Stimulated activated CD4-positive, alpha-beta T cell treated with anti-CD3 and anti-CD28 coated beads, Interleukin-4, amount 100 ng/mL, for 24 hours (primary cell): ENCODE measurements around the gene CDADC1.
A peak's percentile ranks its signal among the peaks of the same experiment; 100 is the strongest.

Source experiments
- DNase-seq: peaks from one replicate; pipeline ENCODE4 v3.0.0-alpha.2; 2020

CDADC1 gene

GRCh38 chr13:49297338-49297737, 49.6 kb downstream of the CDADC1 start:
- DNase-seq: no peak

DNA sequence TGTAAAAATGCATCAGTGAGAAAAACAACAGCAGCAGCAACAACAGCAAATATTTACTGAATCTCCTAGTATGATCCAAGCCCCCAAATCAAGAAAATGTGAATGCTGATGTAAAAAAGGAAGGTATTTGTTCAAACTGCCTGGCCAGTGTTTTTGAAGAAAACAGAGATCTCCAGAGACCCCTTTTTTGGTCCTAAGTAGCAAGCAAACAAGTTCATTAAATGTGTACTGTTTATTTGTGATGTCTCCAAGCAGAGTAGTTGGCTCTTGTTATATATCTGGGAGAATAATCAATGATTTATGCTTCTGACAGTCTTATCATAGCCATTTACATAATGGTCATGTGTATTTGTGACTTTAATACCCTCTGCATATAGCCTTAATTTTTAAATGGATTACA, 50.7 kb downstream of the CDADC1 start:
- no peak for DNase-seq

DNA sequence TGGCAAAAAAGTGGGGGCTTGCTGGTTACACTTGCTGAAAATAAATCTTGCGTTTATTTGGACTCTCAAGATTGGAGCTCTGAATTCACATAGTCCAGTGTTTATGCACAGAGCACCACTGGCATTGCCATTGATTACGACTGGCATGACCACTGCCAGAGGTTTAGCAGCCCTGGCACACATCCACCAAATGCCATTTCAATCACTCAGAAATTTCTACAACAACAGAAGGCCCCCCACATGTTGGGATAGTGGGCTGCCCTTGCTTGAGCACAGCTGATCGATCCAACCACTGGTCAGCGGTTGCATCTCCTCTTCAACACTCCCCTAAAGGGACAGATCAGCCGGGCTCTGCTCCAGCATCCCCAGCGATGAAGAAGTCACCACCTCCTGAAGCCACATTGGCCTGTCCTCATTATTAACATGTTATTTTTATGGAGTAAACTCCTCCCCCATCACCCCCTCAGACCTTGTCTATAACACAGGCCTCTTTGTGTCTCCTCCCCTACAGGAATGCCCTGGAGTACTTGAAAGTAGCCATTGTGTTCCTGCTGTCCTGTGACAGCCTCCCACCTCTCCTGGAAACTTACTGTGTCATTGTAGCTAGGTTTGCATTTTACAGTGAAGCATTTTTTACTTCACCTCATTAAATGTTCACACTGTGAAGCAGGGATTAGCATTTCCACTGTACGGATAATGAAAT, 51.3 kb downstream of the CDADC1 start:
- no peak for DNase-seq

DNA sequence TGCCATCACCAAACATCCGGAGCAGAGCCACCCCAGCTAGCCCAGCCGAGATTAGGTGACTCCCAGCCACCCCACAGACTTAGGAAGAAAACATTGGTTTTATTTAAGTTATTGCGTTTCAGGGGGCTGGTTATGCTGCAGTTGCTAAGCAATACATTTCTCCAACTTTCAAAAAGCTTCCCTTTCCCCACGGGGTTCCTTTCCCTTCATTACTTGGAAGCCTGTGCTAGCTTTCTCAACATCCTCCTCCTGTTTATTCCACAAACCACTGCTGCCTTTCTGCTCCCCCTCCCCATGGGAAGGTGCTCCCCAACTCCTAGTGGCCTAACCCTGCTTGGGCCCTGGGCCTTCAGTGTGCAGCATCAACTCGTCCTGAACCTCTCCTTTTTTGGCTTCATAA, 52.6 kb downstream of the CDADC1 start:
- no peak for DNase-seq

GRCh38 chr13:49300739-49301589, 53.2 kb downstream of the CDADC1 start:
- DNase-seq: peak; percentile 72

DNA sequence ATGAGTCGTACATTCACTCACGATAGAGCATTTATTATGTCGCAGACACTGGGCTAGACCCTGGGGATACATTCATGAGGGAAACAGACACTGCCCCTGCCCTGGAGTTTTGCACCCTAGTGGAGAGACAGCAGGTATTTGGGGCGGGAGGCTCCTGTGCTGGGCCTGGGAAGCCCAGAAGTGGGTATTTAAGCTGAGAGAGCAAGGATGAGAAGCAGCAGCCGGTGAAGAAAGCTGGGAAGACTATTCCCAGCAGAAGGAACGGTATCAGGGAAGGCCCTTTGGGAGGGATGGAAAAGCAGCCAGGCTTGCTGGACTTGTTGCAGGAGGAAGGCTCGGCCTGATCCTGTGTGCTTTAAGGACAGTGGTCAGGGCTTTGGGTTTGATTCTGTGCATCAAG, 54.5 kb downstream of the CDADC1 start:
- DNase-seq: no peak

GRCh38 chr13:49302817-49303216, 55.1 kb downstream of the CDADC1 start:
- DNase-seq: no peak

DNA sequence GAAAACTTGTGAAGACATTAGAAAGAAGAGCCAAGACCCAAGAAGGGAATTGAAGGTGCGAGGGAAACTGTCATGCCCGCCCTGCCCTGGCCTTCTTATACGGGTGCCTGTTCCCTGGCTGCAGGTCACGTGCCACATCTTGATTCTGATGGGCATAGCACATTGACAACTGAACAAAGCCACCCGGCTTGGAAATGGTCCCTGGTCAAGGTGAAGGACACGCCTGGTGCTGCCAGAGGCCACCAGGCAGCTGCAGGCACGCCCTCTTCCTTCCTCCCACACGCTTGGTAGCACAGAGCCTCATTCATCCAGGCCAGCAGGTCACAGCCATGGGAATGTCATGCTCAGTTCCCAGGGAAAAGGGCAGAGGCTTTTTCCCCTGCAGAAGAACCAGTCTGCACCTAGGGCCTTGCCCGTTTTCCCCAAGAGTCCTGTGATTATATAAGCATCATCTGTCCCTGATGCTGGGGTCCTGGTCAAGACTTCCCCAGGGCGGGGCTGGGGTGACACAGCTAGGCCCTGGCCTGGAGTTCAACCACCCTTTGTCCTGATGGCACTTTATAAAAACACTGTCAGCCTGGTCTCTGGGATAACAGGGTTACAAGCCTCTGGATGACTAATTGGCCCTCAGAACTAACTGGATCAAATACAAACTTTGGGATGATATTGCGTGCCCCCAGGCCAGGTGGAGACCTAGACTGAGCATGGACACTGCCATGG, 56.0 kb downstream of the CDADC1 start:
- no peak for DNase-seq

DNA sequence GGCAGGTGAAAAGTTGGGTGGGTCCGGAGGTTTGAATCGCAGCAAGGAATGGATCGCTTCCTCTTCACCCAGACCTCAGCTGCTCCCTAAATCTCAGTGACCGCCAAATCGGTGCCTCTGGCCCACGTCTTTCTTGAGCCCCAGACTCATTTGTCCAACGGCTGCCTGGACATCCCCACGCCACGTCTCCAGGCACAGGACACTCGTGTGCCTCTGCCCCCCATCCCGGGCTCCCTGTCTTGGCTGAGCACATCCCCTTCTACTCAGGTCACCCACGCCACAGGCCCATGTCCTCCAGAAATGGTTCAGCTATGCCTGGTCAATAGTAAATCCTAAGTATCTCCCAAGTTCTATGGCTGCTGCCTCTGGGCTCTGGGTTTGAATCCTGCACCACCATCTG, 56.6 kb downstream of the CDADC1 start:
- no peak for DNase-seq

- DNase-seq: no peak
These were observed 57.3 kb downstream of the CDADC1 start for GRCh38 chr13:49304763-49305700.

- DNase-seq: no peak
These were observed 58.2 kb downstream of the CDADC1 start for GRCh38 chr13:49305792-49306425.

- DNase-seq: no peak
These were observed 59.6 kb downstream of the CDADC1 start for GRCh38 chr13:49307365-49307764.

- no peak for DNase-seq
These were observed 60.6 kb downstream of the CDADC1 start for GRCh38 chr13:49308097-49308875.

GRCh38 chr13:49308921-49309408, 61.2 kb downstream of the CDADC1 start:
- no peak for DNase-seq

GRCh38 chr13:49310251-49310650, 62.5 kb downstream of the CDADC1 start:
- DNase-seq: no peak

DNA sequence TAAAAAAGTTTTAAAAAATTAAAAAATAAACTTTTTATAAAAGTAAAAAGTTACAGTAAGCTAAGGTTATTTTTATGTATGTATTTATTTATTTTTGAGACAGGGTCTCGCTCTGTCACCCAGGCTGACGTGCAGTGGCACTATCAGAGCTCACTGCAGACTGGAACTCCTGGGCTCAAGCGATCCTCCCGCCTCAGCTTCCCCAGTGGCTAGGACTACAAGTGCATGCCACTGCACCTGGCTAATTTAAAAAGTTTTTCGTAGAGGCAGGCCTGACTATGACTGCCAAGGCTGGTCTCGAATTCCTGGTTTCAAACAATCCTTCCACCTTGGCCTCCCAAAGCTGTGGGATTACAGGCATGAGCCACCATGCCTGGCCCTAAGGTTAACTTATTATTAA, 64.1 kb downstream of the CDADC1 start:
- DNase-seq: no peak

GRCh38 chr13:49314344-49314882, 66.7 kb downstream of the CDADC1 start:
- no peak for DNase-seq

- DNase-seq: no peak
These were observed 67.4 kb downstream of the CDADC1 start for GRCh38 chr13:49315036-49315565.

DNA sequence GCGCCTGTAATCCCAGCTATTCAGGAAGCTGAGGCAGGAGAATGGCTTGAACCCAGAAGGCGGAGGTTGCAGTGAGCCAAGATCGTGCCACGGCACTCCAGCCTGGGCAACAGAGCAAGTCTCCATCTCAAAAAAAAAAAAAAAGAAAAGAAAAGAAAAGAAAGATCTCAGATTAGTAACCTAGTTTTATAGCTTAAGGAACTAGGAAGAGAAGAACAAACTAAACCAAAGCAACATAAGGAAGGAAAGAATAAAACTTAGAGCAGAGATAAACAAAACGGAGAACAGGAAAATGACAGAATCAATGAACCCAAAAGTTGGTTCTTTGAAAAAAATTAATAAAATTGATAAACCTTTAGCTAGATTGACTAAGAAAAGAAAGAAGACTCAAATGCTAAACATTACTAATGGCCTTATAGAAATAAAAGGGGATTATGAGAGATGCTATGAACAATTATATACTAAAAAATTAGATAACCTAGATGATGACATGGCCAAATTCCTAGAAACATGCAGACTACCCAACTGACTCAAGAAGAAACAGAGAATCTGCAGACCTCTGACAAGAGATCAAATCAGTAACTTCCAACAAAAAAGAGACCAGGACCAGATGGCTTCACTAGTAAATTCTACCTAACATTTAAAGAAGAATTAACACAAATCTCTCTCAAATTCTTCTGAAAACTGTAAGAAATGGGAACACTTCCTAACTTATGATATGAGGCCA, 68.2 kb downstream of the CDADC1 start:
- no peak for DNase-seq

DNA sequence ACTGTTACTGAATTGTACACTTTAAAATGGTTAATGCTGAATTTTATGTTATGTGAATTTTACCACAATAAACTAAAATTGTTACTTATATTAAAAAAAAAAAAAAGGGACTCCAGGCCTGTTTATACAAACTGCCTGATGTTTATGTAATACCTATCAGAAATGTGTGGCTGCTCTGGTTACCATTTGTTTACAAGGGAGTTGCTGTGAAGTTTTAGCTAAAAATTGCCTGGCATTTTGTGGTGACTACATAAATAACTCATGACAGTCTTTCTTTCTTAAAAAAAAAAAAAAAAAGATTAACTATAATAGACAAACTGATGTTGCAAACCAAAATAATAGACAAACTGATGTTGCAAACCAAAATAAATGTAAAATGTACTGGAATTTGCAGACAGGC, 71.8 kb downstream of the CDADC1 start:
- no peak for DNase-seq
